Erythroblast (primary cell): ENCODE data around the gene ACY1.

Source experiments
- GATA1 ChIP-seq: IDR thresholded peaks from 2 replicates; pipeline ENCODE4 v1.6.1; 2011; ENCODE audit warnings: low read depth, mild to moderate bottlenecking, control low read depth, low read length, moderate library complexity
- POLR2A ChIP-seq: IDR thresholded peaks from 2 replicates; pipeline ENCODE4 v1.6.1; 2011; ENCODE audit warnings: mild to moderate bottlenecking, low read length

DNA sequence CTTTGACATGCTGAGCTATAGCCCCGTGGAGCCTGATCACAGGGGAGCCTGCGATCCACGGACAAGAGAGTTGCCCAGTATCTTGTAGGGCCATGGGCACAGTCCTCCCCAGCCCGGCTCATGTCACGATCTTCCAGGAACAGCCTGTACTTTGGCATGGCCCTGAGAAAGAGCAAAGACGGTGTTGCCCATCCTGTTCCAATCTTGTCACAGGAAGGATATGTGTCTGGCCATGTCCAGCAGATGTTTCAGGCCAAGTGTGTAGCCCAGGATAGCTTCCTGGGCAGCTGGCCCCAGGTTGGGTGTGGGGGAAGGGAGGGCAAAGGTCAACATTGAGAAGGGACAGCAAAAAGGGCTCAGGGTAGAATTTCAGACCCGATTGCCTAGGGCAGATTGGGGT is 29.4 kb downstream of the ACY1 start:
- TF ChIP-seq POLR2A: no peak
- TF ChIP-seq GATA1: no peak
